HG03558 (cell line): ENCODE data around the gene CFL1.
"Not testable (repeated sequence)": the region's sequence is repeated elsewhere in the genome, so short reads cannot be mapped to it uniquely, and the experiment has no call there.

Experiments used
- ATAC-seq: cut with Tn5 transposase; IDR thresholded peaks from one replicate; pipeline ENCODE4 v1.9.1; 2021; ENCODE audit warnings: moderate number of reproducible peaks; ENCODE audit not compliant: unreplicated experiment; ENCODE audit errors: extremely low read depth

CFL1 gene

GRCh38 chr11:65857853-65858680 is at the start of gene CFL1:
TSS of gene CFL1 (minus strand) at chr11:65858180. CDS start at chr11:65858099, 81 bp downstream.
- ATAC-seq: peak; percentile 26

DNA sequence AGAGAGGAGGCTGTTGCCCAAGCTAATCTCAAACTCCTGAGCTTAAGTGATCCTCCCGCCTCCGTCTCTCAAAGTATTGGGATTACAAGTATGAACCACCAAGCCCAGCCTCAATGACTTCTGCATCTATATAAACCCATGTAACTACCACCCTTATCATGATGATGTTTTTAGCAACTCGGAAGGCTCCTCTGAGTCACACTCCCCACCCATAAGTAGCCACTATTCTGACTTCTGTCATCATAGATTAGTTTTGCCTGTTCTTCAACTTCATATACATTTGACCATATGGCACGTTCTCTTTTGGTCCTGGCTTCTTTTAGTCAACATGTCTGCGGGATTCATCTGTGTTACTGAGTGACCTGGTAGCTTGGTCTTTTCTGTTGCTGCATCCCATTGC is 48.6 kb upstream of the CFL1 start:
- no peak for ATAC-seq

- no peak for ATAC-seq
Observed at GRCh38 chr11:65903715-65904114, 45.7 kb upstream of the CFL1 start.

GRCh38 chr11:65903068-65903481 is 45.1 kb upstream of the CFL1 start:
- ATAC-seq: no peak

- ATAC-seq: no peak
Observed at GRCh38 chr11:65900899-65901180, 42.9 kb upstream of the CFL1 start.

DNA sequence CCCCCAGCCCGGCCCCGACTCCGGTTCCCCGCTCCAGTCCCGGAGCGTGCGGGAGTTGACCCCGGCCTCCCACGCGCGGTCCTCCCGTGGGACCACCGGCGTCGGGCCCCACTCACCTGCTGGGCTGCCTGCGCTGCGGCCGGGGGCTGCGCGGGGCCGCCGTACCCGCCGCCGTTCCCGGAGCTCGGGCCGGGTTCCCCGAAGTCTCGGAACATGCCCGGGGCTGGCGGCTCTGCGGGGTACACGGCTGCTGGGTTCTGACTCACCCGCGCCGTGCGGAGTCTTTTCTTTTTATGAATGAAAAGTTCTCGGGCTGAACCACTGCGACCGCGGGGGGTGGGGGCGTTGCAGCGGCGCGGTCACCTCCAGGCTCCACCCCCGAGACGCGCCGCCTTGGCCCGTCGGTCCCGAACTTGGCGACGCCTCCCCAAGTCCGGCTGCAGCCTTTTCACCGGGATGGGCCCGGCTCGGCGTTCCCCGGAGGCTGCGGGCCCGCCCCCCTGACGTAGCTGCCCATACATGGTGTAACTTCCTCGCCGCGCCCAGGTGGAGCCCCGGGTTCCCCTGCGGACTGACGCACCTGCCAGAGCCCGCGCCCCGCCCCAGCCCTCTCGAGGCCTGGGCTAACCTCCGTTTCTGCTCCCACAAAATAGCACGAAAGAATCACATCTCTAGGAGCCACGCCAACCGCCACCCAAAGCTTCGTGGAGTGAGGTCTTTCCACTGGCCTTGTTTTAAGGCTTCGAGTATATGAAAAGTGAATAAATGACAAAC is 42.3 kb upstream of the CFL1 start, which contains the start of gene FOSL1:
Gene FOSL1 (minus strand): TSS at position 264 of the 774 bp plus-strand sequence. CDS start 49 bp downstream, at position 215.
- ATAC-seq: peak; percentile 50

DNA sequence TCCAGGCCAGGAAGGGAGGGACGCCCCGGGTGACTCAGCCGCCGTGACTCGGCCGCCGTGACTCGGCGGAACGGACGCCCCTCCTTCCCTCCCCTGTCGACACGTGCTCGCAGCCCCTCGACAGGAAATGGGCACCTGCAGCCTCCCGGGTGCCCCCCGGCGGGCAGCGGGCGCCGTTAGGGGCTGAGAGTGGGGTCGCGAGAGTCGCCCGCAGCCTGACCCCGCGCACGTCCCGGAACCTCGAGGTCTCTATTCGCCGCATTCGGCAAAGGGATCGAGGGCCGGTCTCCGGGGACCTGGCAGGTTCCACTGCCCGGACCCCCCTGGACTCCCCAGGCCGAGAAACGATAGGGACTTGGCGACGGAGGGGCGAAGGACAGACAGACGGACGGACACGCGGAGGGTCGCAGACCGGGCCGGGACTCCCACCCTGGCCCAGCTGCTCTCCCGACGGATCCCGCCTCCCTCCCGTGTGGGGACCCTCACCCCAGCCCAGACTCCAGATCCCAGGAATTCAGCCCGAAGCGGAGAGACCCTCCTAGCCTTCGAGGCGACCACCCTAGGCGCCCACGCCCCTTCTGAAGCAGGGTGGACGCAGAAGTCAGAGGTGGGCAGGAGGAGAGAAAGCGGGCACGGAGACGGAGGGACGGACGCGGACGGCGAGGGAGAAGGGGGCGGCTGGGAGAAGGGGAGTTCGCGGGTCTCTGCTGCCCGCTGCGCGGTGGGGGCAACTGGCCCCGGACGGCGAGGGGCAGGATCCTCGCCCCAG is 41.6 kb upstream of the CFL1 start:
- ATAC-seq: no peak

DNA sequence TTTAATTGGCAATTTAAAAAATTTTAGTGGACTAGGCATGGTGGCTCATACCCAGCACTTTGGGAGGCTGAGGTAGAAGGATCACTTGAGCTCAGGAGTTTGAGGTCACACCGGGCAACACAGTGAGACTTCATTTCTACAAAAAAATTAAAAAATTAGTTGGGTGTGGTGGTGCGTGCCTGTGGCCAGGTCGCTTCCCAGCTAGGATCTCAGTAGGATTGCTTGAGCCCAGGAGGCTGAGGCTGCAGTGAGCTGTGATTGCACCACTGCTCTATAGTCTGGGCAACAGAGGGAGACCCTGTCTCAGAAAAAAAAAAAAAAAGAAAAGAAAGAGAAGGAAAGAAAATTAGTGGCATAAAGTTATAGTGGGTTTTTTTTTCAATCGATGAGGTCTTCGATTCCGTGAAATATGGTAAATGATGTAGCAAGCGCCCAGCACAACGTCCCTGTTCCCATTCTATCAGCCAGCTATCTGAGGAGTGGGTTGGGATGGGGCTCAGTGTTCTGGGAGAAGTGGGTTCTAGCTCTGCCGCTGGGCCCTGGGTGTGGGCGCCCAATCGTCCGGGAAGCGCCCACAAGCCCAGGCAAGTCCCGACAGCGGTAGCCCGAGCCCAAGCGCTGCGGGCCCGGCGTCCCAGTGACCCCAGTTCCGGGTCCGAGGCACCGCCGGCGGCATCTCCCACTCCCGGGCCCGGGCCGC is 40.8 kb upstream of the CFL1 start:
- no peak for ATAC-seq

GRCh38 chr11:65897020-65897471 is 39.1 kb upstream of the CFL1 start:
- ATAC-seq: no peak

GRCh38 chr11:65896034-65896999 is 38.3 kb upstream of the CFL1 start:
- no peak for ATAC-seq

DNA sequence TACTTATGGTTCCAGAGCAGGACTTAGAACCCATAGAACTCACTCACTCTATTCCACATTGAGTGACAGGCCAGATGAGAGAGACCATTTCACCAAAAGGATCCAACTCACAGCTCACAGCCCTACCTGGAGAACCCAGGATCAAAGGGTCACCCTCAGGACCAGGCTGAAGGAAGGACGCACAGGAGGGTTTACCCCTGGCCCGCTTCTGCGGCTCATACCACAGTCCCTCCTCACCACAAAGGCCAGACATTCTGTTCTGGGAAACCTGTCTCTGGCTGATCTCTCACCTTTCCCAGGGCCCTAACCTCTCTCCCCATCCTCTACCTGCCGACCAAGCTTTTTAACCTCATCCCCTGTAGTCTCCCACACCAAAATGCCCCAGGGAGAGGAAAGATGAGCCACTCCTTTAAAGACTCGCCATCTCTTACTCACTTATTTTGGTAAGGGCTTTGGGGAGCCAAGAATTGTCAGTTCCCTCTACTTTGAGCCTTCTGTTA is 37.6 kb upstream of the CFL1 start:
- no peak for ATAC-seq

- ATAC-seq: no peak
Observed at GRCh38 chr11:65894034-65894591, 36.1 kb upstream of the CFL1 start.

DNA sequence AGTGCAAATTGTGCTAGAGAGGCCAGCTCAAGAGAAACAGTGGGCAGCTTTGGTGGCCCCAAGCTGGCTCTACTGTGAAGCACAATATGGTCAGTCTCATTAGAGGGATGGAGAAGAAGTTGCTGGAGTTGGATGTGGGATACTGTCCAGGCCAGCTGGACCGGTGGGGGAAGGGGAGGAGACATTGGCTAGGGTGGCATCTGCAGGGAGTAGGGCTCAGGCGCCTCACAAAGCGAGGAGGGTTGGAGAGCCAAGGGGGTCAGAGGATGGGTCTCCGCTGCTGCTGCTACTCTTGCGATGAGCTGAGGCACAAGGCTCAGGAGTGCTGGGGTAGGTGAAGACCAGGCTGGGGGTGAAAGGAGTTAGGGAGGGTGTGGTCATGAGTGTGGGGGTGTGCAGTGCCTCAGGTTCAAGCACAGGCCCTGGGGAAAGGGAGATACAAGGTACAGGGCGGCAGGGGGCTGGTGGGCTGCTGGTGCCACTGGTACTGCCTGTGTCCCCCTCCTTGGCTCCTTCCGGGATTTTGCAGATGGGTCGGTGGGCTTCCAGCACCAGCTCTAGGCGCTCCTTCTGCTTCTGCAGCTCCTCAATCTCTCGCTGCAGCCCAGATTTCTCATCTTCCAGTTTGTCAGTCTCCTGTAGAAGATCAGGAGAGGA is 34.8 kb upstream of the CFL1 start:
- ATAC-seq: no peak

- ATAC-seq: not testable (repeated sequence)
Observed at GRCh38 chr11:65892137-65892540, 34.2 kb upstream of the CFL1 start.

GRCh38 chr11:65891219-65892136 is 33.5 kb upstream of the CFL1 start:
- ATAC-seq: no peak

DNA sequence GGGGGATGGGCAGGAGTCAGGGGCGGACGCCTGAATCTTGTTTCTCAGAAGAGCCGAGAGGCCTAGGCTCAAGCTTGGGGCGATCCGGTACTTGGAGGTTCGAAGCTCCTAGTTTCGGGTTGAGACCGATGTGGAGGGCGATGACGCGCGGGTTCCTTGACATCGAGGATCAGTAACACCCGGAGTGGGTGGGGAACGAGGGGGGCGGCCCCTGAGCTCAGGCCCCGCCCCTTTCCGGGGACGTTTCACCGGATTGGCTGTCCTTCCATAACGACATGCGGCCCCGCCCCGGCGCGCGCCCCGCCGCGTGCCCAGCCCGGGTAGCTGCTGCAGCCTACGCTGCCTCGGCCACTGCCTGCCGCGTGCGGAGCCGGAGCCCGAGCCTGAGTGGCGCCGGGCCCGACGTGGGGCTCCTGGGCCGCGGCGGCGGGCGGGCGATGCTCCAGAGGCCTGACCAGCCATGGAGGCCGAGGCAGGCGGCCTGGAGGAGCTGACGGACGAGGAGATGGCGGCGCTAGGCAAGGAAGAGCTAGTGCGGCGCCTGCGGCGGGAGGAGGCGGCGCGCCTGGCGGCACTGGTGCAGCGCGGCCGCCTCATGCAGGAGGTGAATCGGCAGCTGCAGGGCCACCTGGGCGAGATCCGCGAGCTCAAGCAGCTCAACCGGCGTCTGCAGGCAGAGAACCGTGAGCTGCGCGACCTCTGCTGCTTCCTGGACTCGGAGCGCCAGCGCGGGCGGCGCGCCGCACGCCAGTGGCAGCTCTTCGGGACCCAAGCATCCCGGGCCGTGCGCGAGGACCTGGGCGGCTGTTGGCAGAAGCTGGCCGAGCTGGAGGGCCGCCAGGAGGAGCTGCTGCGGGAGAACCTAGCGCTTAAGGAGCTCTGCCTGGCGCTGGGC is 32.6 kb upstream of the CFL1 start, which contains the start of gene CCDC85B:
Gene CCDC85B (plus strand): TSS at position 350 of the 895 bp plus-strand sequence. CDS start 111 bp downstream, at position 461.
- ATAC-seq: no peak
